ENCODE measurements around the gene CERS1.

CERS1 gene

GRCh38 chr19:18897094-18898029 is 1.4 kb upstream of the CERS1 start:
- no peak for DNase-seq

DNA sequence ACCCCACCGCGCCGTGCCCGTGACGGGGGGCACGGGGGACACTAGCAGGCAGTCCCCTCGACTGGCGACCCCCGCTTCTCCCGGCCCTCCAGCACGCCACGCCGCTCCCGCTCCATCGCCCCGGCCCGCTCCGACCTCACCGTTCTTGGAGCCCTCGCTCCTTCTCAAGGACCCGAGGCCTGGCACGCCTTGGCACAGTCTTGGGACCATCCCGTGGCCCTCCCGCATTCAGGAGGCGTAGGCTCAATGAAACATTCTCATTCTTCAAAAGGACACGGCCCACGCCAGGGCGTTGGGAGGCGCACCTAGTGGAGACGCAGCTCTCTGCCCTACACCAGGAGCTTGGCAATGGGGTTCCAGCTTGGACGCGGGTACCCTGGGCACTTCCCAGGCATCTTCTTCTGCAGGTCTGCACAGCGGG is 473 bp upstream of the CERS1 start:
- no peak for DNase-seq

DNA sequence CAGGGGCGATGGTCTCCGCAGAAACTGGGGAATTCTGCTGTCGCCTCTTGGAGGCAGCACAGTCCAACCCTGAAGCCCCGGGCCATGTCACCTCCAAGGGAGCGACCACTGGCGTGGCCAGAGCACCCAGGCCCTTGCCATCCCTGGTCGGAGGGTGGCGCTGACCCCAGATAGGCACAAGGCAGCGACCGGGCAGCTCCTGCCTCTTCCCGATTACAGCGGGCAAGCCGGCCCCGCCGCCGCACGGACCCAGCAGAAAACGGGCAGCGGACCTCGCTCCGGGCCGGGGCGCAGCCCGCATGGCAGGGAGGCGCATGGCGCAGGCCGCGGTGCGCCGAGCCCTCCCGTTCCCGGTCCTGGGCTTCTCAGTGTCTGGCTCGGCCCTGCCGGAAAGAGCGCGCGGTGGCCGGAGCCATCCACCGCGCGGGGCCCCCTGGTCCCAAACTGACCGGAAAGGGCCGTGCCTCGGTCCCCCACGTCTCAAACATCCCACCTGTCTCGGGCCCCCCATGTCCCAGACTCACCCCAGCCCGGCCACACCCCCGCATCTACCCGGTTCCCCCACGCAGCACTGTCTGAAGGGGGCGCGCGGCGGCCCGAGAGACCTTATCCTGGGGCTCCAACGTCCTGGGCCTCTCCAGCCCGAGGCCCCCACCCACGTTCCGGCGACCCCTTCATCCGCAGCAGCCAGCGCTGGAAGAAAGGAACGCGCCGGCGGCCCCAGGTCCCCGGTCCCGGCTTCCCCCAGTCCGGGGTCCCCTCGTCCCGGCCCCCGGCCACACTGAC is 727 bp downstream of the CERS1 start:
- no peak for DNase-seq

DNA sequence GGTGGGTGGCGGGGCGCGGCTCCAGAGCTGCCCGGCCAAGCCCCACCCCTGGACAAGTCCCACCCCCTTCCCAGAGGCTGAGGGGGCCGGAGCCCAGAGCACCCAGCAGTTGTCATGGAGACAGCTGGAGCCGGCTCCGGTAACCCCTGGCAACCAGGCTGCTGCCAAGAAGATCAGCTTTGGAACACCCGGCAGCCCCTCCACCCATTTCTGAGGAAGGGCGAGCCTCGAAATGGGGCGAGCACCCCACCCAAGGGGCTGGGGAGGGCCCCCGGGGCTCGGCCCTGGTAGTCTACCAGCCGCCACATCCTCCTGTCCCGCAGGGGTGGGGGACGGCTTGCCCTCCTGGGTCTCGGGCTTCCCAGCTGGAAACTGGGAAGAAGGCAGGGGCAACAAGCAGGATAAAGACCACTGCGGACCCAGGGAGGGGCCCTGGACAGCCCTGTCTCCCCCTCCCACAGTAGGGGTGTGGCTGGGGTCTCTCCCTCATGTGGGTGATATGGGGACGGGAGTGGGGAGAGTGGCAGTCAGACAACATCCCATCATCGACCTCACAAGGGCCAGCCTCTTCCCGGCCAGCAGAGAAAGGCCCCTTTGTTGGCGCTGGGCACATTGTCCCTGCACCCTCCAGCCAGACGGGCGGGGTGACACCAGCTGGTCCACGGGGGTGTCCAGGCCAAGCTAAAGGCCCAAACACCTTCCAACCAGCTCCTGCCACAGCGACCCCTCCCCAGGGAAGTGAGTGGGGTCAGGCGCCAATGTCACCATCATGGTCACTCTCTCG is 1.5 kb downstream of the CERS1 start:
- DNase-seq = no peak

DNA sequence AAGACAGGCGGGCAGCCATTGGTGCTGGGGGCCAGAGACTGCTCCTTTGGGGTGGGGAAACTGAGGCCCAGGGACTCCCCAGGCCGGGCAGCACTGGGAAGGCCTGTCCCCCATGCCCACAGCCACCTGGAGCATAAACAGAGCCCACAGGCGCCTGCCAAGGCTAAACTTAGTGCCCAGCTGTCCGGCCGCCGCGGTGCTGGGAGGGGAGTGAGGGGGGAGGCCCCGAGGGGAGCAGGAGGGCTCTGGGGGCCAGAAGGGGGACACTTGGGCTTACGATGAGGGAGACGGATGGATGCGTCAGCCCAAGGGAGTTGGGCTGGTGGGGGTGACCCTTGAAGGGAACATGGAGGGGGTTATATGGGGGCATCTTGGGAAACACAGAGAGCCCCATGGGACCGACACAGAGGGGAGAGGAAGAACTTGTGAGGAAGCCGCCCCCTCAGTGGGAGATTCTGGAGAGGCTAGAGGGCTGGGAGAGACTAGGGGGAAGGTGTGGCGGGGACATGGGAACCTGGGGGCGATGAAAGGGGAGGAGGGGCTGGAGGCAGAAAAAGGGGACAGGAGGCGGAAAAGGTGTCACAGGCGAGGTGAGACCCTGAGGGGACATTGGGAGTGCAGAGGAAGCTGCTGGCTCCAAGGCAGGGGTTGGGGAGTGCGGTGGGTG is 2.2 kb downstream of the CERS1 start:
- no peak for DNase-seq

DNA sequence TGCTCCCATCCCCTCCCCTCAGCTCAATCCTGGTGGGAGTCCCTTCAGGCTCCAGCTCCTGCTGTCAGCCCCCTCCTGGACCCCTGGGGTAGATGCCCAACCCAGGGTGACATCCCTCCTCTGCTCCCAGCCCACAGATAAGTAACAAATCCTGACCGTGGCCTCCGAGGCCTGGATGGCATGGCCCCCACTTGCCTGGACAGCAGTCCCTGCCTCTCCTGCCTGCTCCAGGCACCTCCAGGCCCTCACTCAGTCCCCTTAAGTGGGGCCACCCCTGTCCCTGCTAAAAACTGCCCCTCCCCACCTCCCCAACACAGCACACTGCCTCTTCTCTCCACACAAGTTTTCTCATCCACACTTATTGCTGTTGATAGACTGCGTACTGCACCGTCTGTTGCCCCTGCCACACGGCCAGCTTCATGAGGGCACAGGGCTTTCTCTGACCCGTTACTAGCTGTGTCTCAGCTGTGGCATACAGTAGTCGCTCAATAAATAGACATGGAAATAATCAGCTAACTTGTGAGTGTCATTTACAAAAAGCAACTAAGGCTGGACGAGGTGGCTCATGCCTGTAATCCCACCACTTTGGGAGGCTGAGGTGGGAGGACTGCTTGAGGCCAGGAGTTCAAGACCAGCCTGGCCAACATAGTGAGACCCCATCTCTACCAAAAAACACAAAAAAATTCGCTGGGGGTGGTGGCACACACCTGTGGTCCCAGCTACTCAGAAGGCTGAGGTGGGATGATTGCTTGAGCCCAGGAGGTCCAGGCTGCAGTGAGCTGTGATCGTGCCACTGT is 5.8 kb downstream of the CERS1 start:
- DNase-seq = no peak

DNA sequence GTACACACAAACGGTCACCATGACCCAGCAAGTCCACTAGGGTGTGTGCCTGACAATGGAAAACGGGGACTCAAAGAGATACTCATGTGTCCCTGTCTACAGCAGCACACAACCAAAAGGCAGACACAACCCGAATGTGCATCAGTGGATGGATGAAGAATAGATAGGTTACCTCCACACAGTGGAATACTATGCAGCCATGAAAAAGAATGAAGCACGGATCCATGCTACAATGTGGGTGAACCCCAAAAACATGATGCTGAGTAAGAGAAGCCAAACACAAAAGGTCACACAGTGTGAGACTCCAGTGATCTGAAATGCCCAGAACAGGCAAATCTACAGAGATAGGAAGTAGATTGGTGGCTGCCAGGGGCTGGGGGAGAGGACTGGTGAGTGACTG is 9.0 kb downstream of the CERS1 start:
- DNase-seq = no peak

- no peak for DNase-seq
Observed at GRCh38 chr19:18883526-18884304, 12.2 kb downstream of the CERS1 start.

DNA sequence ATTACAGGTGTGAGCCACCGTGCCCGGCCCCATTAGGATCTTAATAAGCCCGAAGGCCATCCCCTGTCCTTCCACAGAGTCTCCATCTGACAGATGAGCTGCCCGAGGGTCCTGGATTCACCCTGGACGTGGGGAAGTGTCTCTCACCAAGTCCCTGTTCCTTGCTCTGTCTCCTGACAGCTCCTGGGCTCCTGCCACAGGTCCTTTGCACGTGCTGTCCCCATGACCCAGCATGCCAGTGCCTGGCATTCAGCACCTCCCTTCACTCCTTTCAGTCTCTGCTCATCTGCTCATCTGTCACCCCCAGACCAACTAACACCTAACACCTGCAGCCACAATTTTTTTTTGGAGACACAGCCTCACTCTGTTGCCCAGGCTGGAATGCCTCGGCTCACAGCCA is 14.5 kb downstream of the CERS1 start:
- no peak for DNase-seq

- DNase-seq = peak; percentile 30
Observed at GRCh38 chr19:18879579-18880373, 16.2 kb downstream of the CERS1 start.

DNA sequence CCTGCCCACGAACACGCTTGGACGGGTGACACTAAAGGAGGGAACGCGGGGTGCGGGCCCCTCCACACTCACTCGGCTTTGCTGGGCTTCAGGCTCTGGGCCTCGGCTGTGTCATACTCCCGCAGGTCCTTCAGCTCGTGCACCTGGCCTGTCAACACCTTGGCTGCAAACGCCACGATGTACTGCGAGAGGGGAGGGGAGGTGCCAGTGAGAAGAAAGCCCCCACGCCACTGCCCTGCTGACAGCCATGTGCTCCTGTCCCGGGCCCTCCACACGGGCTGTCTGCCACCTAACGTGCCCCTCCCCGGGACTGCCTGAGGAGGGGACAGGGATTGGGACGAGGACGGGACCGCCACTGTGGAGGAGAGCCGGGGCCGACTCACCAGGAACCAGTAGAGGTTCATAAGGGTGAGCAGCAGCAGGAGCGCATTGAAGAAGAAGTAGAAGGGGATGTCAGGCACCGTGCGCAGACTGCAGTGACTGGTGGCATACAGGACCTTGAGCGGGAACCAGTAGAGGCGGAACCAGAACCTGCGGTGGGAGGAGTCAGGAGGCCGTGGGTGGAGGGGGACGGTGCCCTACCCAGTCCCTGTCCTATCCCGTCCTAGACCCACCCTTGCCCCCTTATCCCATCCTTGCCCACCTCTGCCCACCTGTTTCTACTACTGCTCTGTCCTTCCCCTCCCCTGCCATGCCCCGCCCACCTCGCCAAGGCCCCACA is 16.9 kb downstream of the CERS1 start:
- no peak for DNase-seq

- DNase-seq = no peak
Observed at GRCh38 chr19:18878058-18878797, 17.7 kb downstream of the CERS1 start.

- no peak for DNase-seq
Observed at GRCh38 chr19:18876865-18877264, 19.1 kb downstream of the CERS1 start.

GRCh38 chr19:18875726-18876125 is 20.2 kb downstream of the CERS1 start:
- DNase-seq = no peak

DNA sequence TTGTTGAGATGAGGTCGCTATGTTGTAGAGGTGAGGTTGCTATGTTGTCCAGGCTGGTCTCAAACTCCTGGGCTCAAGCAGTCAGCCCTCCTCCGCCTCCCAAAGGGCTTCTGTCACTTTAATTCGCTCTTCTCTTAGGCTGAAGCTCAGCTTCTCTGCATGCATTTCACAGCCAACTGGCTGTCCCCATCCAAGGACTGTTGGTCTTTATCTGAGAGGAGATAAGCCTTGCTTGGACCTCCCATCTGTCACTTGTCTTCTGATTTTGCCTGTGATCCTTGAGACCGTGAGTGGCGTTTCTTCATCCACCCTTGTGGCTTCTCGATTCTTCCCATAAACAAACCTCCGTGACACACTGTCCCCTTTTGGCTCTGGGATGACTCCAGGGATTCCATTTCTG is 24.4 kb downstream of the CERS1 start:
- no peak for DNase-seq

DNA sequence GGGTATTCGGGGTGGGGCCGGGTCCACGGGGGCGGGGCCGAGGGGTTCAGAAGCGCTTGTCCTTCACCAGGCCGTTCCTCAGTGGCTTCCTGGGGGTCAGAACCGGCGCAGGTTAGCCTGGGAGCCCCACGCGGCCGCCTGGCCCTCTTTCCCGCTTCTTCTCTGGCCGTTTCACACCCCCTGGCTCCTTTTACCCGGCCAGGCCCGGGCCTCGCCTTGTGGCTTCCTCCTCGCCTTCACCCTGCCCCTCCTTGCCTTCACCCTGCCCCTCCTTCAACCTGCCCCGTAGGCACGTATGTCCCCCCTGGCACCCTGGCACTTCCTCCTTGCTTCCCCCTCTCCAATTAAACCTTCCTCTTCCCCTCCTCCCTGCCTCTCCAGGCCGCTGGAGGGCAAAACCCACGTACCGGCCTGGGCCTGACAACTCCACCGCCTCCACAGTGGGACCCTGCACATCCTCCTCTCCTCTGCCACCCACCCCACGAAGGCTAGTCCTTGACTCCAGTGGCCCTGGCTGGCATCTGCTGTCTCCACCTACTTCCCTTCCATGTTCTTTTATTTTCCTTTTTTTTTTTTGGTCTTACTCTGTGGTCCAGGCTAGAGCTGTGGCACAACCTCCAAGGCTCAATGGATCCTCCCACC is 25.3 kb downstream of the CERS1 start:
- no peak for DNase-seq

DNA sequence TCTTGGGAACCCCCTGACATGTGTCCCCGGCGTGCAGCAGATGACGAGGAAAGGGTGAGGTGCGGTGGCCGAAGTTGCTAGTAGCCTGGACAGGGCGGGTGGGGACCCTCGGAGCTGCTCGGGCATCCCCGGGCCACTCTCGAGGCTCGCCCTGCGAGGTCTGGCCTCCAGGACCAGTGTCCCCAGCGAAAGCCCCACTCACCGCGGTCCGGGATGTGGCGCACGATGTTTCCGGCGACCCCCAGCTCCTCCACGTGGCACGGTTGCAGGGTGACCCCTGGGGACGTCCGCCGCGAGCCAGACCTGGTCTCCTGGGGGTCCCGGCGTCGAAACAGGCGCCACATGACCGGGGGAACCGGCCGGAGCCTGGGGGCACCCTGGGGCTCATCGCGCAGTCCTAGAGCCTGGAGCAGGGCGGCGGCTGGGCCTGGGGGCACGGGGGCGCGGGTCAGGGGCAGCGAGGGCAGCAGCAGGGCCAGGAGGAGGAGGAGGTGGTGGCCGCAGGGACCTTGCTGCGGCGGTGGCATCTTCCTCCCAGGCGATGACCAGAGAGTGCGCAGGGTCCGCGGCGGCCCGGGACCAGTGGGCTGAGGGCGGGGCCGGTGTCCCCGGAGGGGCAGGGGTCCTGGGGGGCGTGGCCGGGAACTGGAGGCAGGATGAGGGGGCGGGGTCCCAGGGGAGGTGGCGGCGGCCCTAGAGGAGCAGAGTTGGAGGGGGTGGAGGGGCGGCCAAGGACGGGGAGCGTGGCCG is 26.0 kb downstream of the CERS1 start:
- no peak for DNase-seq
